ENCODE data around the gene EFTUD2.

Gene EFTUD2

GRCh38 chr17:44872131-44872768, 27.0 kb downstream of the EFTUD2 start:
- no peak for FAIRE-seq
- no peak for DNase-seq (ENCODE audit: insufficient read length)
- TF ChIP-seq TAF1 (IDR thresholded peaks at IDR 0.05; ENCODE audit: borderline replicate concordance, low read depth, low read length), result no peak
- TF ChIP-seq POLR2A (IDR thresholded peaks at IDR 0.05; ENCODE audit: low read depth, low read length), result no peak
- TF ChIP-seq POLR2AphosphoS5 (IDR thresholded peaks at IDR 0.05; ENCODE audit: low read depth, low read length), result no peak

GRCh38 chr17:44871556-44871955, 27.7 kb downstream of the EFTUD2 start:
- no peak for FAIRE-seq
- TF ChIP-seq POLR2A (IDR thresholded peaks at IDR 0.05; ENCODE audit: low read depth, low read length) (no peak), POLR2AphosphoS5 (IDR thresholded peaks at IDR 0.05; ENCODE audit: low read depth, low read length) (no peak), TAF1 (IDR thresholded peaks at IDR 0.05; ENCODE audit: borderline replicate concordance, low read depth, low read length) (no peak)
- DNase-seq (ENCODE audit: insufficient read length), result no peak

GRCh38 chr17:44867841-44868240, 31.4 kb downstream of the EFTUD2 start:
- FAIRE-seq (no peak), DNase-seq (ENCODE audit: insufficient read length) (no peak)
- TF ChIP-seq POLR2A (IDR thresholded peaks at IDR 0.05; ENCODE audit: low read depth, low read length), result no peak
- TF ChIP-seq TAF1 (IDR thresholded peaks at IDR 0.05; ENCODE audit: borderline replicate concordance, low read depth, low read length), result no peak
- no peak for TF ChIP-seq POLR2AphosphoS5 (IDR thresholded peaks at IDR 0.05; ENCODE audit: low read depth, low read length)

- TF ChIP-seq POLR2AphosphoS5 (IDR thresholded peaks at IDR 0.05; ENCODE audit: low read depth, low read length) (no peak), TAF1 (IDR thresholded peaks at IDR 0.05; ENCODE audit: borderline replicate concordance, low read depth, low read length) (no peak), POLR2A (IDR thresholded peaks at IDR 0.05; ENCODE audit: low read depth, low read length) (no peak)
- FAIRE-seq (no peak), DNase-seq (ENCODE audit: insufficient read length) (no peak)
These were observed 33.3 kb downstream of the EFTUD2 start for GRCh38 chr17:44865931-44866330.

GRCh38 chr17:44865231-44865660, 34.0 kb downstream of the EFTUD2 start:
- DNase-seq (ENCODE audit: insufficient read length), result peak; percentile 41
- peak; percentile 77 for FAIRE-seq

GRCh38 chr17:44864831-44865230, 34.4 kb downstream of the EFTUD2 start:
- TF ChIP-seq POLR2A (IDR thresholded peaks at IDR 0.05; ENCODE audit: low read depth, low read length), result no peak
- no peak for TF ChIP-seq POLR2AphosphoS5 (IDR thresholded peaks at IDR 0.05; ENCODE audit: low read depth, low read length)
- no peak for TF ChIP-seq TAF1 (IDR thresholded peaks at IDR 0.05; ENCODE audit: borderline replicate concordance, low read depth, low read length)
- no peak for FAIRE-seq
- DNase-seq (ENCODE audit: insufficient read length), result no peak

More at GRCh38 chr17:44865231-44865660, 34.0 kb downstream of the EFTUD2 start:
- TF ChIP-seq TAF1 (IDR thresholded peaks at IDR 0.05; ENCODE audit: borderline replicate concordance, low read depth, low read length), result no peak
- no peak for TF ChIP-seq POLR2A (IDR thresholded peaks at IDR 0.05; ENCODE audit: low read depth, low read length)
- TF ChIP-seq POLR2AphosphoS5 (IDR thresholded peaks at IDR 0.05; ENCODE audit: low read depth, low read length), result no peak

GRCh38 chr17:44863061-44863918, 36.0 kb downstream of the EFTUD2 start:
- DNase-seq (ENCODE audit: insufficient read length), result no peak
- TF ChIP-seq POLR2A (IDR thresholded peaks at IDR 0.05; ENCODE audit: low read depth, low read length) (no peak), TAF1 (IDR thresholded peaks at IDR 0.05; ENCODE audit: borderline replicate concordance, low read depth, low read length) (no peak), POLR2AphosphoS5 (IDR thresholded peaks at IDR 0.05; ENCODE audit: low read depth, low read length) (no peak)
- FAIRE-seq, result no peak

GRCh38 chr17:44862278-44862914, 36.8 kb downstream of the EFTUD2 start:
- TF ChIP-seq TAF1 (IDR thresholded peaks at IDR 0.05; ENCODE audit: borderline replicate concordance, low read depth, low read length) (no peak), POLR2AphosphoS5 (IDR thresholded peaks at IDR 0.05; ENCODE audit: low read depth, low read length) (no peak), POLR2A (IDR thresholded peaks at IDR 0.05; ENCODE audit: low read depth, low read length) (no peak)

GRCh38 chr17:44859701-44860100, 39.5 kb downstream of the EFTUD2 start:
- FAIRE-seq, result no peak
- no peak for DNase-seq (ENCODE audit: insufficient read length)
- TF ChIP-seq POLR2AphosphoS5 (IDR thresholded peaks at IDR 0.05; ENCODE audit: low read depth, low read length), result no peak

More at GRCh38 chr17:44862278-44862914, 36.8 kb downstream of the EFTUD2 start:
- FAIRE-seq, result no peak
- DNase-seq (ENCODE audit: insufficient read length), result no peak

- FAIRE-seq (no peak), DNase-seq (ENCODE audit: insufficient read length) (no peak)
- no peak for TF ChIP-seq POLR2AphosphoS5 (IDR thresholded peaks at IDR 0.05; ENCODE audit: low read depth, low read length)
- TF ChIP-seq POLR2A (IDR thresholded peaks at IDR 0.05; ENCODE audit: low read depth, low read length), result no peak
- no peak for TF ChIP-seq TAF1 (IDR thresholded peaks at IDR 0.05; ENCODE audit: borderline replicate concordance, low read depth, low read length)
These were observed 45.1 kb downstream of the EFTUD2 start for GRCh38 chr17:44854192-44854591.

- DNase-seq (ENCODE audit: insufficient read length) (no peak), FAIRE-seq (no peak)
- no peak for TF ChIP-seq TAF1 (IDR thresholded peaks at IDR 0.05; ENCODE audit: borderline replicate concordance, low read depth, low read length)
- no peak for TF ChIP-seq POLR2AphosphoS5 (IDR thresholded peaks at IDR 0.05; ENCODE audit: low read depth, low read length)
- no peak for TF ChIP-seq POLR2A (IDR thresholded peaks at IDR 0.05; ENCODE audit: low read depth, low read length)
These were observed 48.6 kb downstream of the EFTUD2 start for GRCh38 chr17:44850612-44851011.
